ACHN (cell line): ENCODE data around the gene SNRPD3.
A peak's percentile ranks its signal among the peaks of the same experiment; 100 is the strongest.

ENCODE experiments used
- DNase-seq: peaks from one replicate; pipeline ENCODE4 v3.0.0-alpha.2; 2015
- in situ Hi-C: cut with HindIII; loops from 2 replicates; pipeline ENCODE4 v1.10.0; 2017; ENCODE audit warnings: low sequenced_read_pairs, low pct_ligation_motif_present, low pct_unique_long_range_greater_than_20kb

Gene SNRPD3

DNA sequence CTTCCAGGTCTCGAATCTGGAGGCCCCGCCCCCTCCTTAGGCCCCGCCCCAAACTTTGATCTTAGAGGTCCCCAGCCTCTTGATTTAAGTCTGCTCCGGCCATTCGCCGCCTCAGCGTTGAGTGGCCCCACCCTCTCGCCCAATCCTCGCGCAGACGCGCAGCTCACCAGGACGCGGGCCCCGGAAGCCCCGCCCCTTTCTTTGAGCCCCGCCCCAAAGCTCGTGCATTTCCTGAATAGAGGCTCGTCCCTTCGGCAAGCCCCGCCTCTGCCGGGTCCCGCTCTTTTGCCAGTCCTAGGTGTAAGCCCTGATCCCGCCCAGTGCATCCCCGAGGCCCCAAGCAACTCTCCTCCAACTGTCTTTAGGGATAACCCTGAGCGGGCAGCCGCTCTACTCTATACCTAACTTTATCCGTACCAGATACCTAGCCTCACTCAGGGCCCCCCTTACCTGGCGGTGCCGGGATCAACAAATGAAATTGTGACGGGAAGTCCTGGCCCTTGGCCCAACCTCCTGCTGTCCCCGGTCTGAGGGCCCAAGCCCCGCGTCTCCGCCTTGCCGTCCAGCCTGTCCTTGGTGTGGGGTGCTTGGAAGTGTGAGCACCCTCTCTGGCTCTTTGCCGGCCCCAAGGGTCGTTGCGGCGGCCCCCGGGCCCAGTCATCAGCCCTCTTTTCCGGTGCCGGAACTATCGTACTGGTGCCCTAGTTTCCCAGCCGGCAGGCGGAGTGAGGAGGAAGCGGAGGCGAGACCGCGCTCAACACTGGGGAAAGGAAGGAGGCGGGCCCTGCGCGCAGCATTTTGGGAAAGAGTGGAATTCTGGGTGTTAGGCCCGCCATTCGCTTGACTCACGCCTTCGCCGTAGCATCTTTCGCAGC lies at the start of gene SNRPD3:
Gene SNRPD3, plus strand, starts transcription at position 835 of the 875 bp plus-strand sequence. CDS start 1,676 bp downstream, outside the sequence.
- DNase-seq = peak; percentile 96
- in situ Hi-C loops = no loop called here

DNA sequence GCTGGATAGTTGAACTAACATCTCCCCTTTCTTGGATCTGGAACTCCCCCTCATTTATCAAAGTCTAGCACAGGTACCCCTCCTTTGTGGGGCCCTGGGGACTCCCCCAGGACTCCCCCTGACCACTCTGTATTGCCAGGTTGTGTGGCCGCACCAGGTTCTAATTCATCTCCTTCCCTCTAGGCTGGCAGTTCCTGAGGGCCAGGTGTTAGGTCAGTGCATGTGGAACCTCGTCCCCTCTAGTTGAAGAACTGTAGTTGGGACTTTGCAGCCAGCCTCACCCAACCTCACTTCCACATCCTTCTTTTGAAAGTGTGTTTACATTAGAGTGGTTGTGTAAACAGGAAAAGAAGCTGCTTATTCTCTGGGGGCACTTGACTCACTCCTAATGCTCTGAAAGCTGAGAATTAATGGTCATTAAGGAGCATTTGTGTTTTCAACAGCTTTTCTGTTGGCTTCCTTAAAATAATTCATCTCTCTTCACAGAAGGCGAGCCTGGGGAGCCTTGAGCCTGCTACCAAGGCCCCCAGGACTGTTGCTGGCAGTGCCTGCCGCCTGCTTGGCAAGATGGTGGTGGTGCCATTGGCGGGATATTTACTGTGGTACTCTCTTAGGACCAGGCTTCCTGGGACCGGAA lies 48.9 kb upstream of the SNRPD3 start:
- in situ Hi-C loops = loop anchor here (25.0 kb wide), 1 partner anchor 95 kb away; no protein-coding TSS in a partner anchor
- DNase-seq = no peak

DNA sequence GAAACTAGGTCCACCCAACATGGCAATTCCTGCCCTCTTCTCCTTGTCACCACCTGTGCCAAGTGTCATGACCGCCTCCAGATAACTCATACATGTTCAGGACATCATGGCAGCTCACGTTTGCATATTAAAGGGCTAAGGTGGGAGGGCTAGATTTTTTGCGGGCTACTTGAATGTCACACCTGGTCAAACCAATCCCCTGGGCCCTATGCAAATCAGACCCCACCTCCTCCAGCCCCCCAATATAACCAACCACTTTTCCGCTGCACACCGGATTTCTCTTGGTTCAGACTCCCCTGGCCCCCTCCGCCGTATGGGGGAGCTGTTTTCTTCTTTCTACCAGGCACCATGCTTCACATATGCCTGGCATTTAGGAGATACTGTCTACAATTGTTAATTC lies 48.1 kb upstream of the SNRPD3 start:
- DNase-seq = no peak
- in situ Hi-C loops = loop anchor here (25.0 kb wide), 1 partner anchor 95 kb away; no protein-coding TSS in a partner anchor

DNA sequence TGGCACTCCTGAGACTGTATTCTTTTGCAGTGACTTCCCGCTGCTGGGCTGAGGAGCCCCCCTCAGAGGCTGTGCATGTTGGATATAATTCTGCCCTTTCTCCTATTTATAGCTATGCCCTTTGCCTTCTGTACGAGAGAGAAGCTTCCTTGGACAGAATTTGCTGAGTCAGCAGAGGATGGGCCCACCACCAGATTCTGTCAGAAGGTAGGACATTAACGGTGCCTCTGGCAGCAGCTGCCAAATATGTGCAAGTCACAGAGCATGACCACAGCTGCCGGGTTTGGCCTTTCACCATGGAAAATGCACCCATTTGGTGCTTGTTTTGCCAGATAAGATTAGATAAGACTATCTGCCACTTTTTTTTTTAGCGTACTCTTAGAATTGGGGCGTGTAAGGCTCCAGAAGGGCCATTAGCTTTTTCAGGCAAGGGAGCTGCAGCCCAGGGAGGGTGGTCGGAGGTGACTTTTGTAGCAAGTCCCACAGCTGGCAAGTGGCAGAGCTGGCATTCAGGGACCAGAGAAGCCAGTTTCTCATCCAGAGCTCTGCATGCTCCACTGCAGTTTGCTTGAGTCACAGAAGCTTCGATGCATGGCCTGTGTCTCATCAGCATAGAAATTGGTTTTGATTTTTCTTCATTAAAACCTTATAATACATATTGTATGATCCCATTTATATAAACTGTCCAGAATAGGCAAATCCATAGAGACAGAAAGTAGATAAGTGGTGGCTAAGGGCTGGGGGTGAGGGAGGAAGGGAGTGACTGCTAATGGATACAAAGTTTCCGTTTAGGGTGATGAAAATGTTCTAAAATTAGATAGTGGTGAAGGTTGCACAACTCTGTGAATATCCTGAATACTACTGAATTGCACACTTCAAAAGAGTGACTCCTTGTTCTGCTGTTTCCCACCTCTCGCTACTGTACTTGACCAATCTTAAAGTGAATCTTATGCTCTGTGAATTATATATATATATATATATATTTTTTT lies 44.9 kb upstream of the SNRPD3 start:
- peak; percentile 49 for DNase-seq
- in situ Hi-C loops = loop anchor here (25.0 kb wide), 1 partner anchor 99 kb away; no protein-coding TSS in a partner anchor

DNA sequence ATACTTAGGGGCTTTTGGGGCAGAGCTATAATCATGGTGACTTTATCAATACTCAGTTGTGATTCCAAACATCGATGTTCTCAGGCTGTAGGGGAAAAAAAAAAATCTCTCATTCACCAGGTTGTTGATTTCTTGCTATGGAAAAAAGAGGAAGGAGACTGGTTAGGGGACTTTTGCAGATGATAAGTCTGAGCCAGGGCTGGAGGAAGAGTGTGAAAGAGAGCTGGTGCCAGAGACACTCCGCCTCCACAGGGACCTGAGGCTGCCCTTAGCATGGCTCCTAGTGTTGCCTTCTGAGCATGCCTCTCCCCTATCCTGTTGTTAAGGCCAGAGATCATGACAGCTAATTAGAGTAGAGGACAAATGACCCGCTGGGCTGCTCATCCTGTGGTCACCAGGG lies 43.8 kb upstream of the SNRPD3 start:
- in situ Hi-C loops = loop anchor here (25.0 kb wide), 1 partner anchor 100 kb away; no protein-coding TSS in a partner anchor
- DNase-seq = no peak

DNA sequence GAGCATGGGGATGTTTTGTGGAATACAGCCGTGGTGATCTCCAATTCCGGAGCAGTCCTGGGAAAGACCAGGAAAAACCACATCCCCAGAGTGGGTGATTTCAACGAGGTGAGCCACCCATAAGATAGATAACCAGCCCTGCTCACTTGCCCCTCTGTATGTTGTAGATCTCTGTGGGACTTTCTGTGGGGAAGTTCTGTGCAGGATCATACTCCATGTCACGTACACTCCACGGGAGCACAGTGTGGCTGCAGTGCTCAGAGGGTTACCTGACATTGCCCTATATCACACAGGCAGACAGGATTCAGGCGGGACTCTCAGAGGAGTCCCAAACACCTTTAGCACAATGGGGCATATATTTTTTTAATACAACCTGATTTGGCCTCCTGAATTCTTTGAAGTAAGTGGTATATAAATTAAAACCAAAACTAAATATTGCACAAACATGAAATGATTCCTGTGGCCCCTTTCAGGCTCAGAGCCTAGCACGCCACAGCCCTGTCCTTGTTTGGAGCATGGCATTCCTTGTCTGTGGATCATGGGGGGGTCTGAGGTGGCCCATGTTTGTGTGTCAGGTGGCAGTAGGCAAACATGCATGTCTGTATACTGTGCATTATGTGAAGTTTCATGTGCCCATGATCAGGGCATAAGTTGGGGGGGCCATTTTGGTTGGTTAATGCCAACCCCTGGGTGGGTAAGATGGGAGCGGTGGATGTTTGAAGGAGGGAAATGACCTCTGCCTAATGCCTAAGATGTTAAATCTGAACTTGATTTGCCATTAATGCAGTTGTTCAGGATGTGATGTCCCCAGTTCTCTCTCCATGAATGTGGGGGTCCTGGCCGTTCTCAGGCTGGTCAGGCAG lies 42.2 kb upstream of the SNRPD3 start:
- in situ Hi-C loops = loop anchor here (25.0 kb wide), 1 partner anchor 101 kb away; no protein-coding TSS in a partner anchor
- no peak for DNase-seq

DNA sequence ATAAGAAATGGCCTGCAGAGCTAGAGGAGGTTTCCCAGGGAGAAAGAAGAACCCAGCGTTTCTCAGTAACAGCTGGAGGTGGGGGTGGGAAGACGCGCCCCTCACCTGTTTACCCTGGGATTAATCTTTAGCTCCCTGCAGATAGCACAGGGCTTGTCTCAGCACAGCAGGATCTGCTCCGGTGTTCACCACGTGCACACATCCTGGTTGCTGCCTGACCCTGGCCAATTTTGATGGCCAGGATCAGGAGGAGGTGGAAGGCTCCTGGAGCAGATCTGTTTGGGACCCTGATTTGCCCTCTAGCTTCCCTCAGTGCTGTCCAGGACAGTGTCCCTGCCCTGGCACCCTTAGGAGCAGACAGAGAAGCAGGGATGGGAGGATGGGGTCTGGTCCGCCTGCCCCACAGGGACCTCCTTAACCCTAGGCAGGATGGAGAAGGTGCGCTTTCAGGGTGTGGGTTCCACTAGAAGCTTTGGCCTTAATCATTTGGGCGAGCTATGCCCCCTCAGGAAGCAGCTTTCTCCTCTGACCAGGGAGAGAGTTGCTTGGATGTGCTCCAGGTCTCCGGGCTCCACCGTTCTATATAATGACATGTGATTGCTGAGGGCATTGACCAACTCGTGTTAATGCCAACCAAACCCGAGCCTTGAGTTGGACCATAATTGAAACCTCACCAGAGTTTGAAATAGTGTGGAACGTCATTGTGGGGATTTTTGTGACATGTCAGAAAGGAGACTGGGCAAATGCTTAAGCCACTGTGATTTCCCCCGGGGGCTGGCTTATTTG lies 41.4 kb upstream of the SNRPD3 start:
- no peak for DNase-seq
- in situ Hi-C loops = loop anchor here (25.0 kb wide), 1 partner anchor 102 kb away; no protein-coding TSS in a partner anchor

DNA sequence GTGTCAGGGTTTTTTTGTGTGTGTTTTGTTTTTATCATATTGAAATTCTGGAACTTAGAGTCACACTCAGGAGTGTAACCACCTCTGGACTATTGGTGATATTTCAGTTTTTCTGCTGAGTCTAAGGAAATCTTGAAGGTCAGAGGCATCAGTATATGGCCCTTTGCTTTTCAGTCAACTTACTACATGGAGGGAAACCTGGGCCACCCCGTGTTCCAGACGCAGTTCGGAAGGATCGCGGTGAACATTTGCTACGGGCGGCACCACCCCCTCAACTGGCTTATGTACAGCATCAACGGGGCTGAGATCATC lies 40.8 kb upstream of the SNRPD3 start:
- no peak for DNase-seq
- in situ Hi-C loops = loop anchor here (25.0 kb wide), 1 partner anchor 103 kb away; no protein-coding TSS in a partner anchor

DNA sequence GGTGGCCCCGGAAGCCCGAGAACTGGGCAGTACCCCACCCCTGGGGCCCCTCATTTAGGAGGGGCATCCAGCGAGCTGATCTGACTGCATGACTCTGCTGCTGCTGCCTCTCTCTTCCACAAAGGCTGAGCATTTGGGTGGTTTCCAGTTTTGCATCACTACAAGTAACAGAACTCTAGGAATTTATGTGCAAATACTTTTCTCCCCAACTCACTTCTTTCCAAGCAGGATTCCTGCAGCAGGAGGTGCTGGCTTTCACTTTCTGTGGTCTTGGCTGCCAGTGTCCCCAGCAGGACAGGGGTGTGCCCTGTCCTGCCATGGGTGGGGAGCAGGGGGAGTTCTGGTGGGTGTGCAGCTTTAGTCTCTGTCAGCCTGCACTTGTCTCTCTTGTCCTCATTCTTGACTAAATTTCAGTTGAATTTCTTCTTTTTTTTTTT lies 39.5 kb upstream of the SNRPD3 start:
- in situ Hi-C loops = loop anchor here (25.0 kb wide), 1 partner anchor 104 kb away; no protein-coding TSS in a partner anchor
- peak; percentile 79 for DNase-seq

DNA sequence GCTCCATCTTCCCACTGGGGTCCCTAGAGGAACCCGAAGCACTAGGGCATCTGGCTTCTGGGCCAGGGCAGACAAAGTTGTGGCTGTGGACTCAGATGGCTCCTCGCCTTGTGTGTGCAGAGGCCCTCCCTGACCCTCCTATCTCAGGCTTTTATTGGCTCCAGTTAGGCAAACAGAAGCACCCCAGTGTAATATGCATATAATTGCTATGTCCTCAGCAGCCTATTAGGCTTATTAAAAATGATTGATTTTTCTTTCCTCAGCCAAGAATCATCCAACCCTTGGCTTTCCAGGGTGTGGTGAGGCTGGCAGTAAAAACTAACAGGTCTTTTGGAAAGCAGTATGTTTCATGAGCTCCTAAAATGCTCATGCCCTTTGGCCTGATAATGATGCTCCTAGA lies 38.4 kb upstream of the SNRPD3 start:
- DNase-seq = no peak
- in situ Hi-C loops = loop anchor here (25.0 kb wide), 1 partner anchor 105 kb away; no protein-coding TSS in a partner anchor

DNA sequence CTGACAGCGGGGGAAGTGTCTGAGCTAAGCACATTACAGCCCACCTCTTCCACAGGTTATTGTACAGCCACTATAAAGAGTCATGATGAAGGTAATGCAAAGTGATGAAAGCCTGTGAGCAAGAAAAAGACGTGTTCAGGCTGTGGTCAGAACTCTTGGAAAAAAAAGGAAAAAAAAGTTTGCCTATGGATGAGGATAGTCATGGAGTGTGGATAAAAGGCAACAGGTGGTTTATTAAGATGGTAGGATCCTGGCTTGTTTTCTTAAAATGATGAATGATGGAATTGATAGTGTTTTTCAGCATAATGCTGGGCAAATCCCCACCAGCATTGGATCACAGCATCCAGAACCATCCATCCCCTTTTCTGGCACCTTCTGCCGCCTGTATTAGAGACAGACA lies 37.6 kb upstream of the SNRPD3 start:
- DNase-seq = no peak
- in situ Hi-C loops = loop anchor here (25.0 kb wide), 1 partner anchor 106 kb away; no protein-coding TSS in a partner anchor

DNA sequence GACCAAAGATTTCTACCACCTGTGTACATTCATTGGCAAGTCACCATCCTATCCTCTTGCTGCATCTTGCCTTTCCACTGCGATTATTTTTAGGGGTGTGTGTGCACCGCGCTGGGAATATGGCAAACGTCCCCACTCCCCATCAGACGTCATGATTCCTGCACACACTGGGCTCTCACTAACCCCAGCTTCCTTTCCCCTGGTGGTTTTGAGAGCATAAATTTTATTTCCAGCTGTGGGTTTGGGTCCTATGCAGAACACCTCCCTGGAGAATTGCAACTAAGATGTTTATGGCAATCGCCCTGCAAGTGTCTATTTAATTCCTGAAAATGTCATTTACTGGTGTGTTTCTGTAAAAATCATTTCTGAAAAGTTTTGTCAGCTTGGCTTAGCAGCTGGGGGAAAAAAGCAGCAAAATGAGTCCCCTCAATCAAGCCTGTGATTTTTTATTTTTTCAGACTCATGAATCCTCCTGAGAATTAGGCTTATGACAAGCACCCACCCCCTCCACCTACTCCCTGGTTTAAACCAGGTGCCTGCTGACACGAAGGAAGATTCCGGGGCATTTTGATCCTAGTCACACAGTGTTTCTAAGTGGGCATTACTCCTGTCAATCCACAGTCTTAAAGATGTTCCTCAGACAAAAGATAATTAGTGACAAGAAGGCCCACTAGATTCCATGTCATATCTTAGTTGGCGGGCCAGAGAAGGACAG lies 36.9 kb upstream of the SNRPD3 start:
- in situ Hi-C loops = loop anchor here (25.0 kb wide), 1 partner anchor 107 kb away; no protein-coding TSS in a partner anchor
- no peak for DNase-seq

DNA sequence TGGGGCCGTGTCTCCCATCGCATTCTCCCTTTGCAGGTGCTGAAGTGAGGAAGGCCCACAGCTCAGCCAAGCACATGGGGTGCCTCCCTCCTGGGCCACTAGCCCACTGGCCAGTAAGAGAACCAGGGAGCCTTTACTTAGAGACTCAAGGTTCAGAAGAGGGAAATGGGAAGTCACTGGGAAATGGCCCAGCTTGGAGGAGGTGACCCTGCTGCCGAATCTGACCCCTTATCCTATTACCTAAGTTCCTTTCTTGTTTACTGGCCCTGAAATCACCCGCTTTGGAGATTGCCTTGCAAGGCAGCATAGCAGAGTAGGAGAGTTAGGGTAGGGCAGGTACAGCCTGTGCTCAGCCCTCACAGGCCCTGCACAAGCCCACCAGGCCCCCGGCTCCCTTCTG lies 36.3 kb upstream of the SNRPD3 start:
- no peak for DNase-seq
- in situ Hi-C loops = loop anchor here (25.0 kb wide), 1 partner anchor 107 kb away; no protein-coding TSS in a partner anchor

DNA sequence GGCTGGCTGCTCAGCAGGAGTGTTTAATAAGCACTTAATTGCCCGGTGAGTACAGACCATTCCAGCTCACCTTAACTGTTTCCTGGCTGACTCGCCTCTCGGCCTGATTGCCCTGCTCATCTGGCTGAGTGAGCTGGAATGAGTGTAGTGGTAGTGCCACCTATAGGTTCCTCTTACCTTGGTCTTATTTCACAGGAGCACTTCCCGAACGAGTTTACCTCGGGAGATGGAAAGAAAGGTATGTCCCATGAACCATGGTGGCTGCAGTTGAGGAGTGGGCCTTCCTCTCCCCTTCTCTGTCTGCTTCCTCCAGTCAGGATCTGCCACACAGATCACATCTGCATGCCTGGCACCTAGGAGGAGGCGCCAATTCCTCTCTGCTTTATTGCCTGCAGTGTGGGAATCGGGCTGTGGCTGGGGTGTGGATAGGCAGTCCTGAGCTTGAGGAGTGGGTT lies 34.0 kb upstream of the SNRPD3 start:
- peak; percentile 63 for DNase-seq
- in situ Hi-C loops = loop anchor here (25.0 kb wide), 1 partner anchor 110 kb away; no protein-coding TSS in a partner anchor

DNA sequence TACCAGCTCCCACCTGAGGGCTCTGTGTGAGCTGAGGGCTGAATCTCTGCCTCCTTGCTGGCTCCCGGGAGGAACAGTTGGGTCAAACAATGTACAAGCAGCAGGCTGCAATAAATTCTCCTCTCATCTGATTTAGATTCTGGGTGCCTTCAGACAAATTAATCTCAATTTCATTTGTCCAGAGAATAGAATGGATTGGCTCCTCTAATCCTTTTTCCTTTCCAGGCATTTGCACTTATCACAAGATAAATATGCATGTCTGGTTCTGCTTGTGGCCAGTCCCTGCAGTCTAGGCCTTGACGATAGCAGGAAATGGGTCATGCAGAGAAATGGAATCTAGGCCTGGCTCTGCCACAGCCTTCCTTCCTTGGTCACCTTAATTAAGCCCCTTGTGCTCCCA lies 31.9 kb upstream of the SNRPD3 start:
- in situ Hi-C loops = loop anchor here (25.0 kb wide), 1 partner anchor 112 kb away; no protein-coding TSS in a partner anchor
- DNase-seq = no peak
